ENCODE results near the gene IARS2. TPM values are rescaled to one million over a fixed set of nuclear protein-coding genes. Genes with fewer than 3 reads are reported as not detected.
"Not testable (repeated sequence)": the region's sequence is repeated elsewhere in the genome, so short reads cannot be mapped to it uniquely, and the experiment has no call there.

Gene IARS2
- total and polyA plus RNA-seq, 9 donors = 35.3 to 52.9 (median 43.0) TPM

DNA sequence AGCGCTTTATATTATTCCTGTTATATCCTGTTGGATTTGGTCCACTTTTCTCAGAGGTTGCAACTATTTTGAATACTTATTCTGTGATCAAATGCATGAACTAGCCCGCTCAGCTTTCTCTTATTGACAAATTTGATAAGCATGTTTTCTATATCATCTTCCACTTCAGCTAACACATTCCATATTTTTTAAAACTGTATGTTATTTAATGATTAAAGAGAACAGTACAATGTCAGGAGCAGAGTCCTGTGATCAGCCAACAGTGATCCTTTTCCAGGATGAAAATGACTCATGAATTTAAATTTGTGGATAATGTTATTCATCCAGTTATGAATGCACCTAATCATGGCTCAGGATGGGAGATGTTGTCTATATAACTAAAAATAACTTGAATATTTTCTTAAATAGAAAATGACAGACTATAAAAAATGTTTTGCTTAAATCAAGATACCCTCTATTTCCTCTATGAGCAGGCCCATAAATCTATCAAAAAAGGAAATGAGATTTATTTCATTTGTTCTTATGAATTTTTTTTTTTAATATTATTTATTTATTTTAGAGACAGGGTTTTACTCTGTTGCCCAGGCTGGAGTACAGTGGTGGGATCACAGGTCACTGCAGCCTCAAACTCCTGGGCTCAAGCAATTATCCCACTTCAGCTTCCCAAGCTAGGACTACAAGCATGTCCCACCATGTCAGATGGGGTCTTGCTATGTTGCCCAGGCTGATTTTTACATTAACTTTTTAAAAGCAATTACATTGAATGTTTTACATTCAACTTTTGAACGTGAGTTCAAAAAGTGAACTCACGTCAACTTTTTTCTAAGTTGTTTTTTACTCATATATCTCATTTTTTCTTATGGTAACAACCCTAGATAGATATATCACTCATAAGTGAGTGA lies 16.8 kb upstream of the IARS2 start:
- TF ChIP-seq, protein P1, sequence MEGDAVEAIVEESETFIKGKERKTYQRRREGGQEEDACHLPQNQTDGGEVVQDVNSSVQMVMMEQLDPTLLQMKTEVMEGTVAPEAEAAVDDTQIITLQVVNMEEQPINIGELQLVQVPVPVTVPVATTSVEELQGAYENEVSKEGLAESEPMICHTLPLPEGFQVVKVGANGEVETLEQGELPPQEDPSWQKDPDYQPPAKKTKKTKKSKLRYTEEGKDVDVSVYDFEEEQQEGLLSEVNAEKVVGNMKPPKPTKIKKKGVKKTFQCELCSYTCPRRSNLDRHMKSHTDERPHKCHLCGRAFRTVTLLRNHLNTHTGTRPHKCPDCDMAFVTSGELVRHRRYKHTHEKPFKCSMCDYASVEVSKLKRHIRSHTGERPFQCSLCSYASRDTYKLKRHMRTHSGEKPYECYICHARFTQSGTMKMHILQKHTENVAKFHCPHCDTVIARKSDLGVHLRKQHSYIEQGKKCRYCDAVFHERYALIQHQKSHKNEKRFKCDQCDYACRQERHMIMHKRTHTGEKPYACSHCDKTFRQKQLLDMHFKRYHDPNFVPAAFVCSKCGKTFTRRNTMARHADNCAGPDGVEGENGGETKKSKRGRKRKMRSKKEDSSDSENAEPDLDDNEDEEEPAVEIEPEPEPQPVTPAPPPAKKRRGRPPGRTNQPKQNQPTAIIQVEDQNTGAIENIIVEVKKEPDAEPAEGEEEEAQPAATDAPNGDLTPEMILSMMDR (IDR thresholded peaks at IDR 0.05) = no peak
- no peak for TF ChIP-seq EP300 (IDR thresholded peaks at IDR 0.05)
- no peak for TF ChIP-seq POLR2A (IDR thresholded peaks at IDR 0.05)
- no peak overlapping the region for H3K27ac ChIP-seq
- intact Hi-C loops (cut with DNase I) = no loop called here
- 90 to 91% (median 91%) methylated on average over 4 of the region's 4 CpGs for WGBS, 3 donors
- H3K36me3 ChIP-seq = no peaks in the 10 kb centered on the region
- H3K27me3 ChIP-seq = no peaks in the 10 kb centered on the region
- no peaks in the 10 kb centered on the region for H3K4me1 ChIP-seq (ENCODE audit: insufficient read depth)
- no peaks in the 10 kb centered on the region for H3K9me3 ChIP-seq
- DNase-seq = no peak
- H3K4me3 ChIP-seq = no peak overlapping the region

DNA sequence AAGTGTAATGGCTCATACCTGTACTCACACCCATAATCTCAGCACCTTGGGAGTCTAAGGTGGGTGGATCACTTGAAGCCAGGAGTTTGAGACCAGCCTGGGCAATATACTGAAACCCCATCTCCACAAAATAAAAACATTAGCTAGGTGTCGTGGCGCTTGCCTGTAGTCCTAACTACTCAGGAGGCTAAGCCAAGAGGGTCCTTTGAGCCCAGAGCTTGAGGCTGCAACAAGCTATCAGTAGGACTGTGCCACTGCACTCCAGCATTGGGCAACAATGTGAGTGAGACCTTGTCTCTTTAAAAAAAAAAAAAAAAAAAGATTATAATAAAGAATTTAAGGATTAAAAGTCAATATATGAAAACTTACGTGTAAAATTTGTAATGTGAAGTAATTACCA lies 16.0 kb upstream of the IARS2 start:
- H3K4me1 ChIP-seq (ENCODE audit: insufficient read depth) = no peaks in the 10 kb centered on the region
- no peak overlapping the region for H3K27ac ChIP-seq
- no peaks in the 10 kb centered on the region for H3K27me3 ChIP-seq
- H3K36me3 ChIP-seq = no peaks in the 10 kb centered on the region
- DNase-seq = no peak
- TF ChIP-seq, protein P1 (IDR thresholded peaks at IDR 0.05) = no peak
- TF ChIP-seq EP300 (IDR thresholded peaks at IDR 0.05) = no peak
- TF ChIP-seq POLR2A (IDR thresholded peaks at IDR 0.05) = no peak
- H3K4me3 ChIP-seq = no peak overlapping the region
- WGBS, 3 donors = 96 to 99% (median 99%) methylated on average over 3 of the region's 3 CpGs
- intact Hi-C loops (cut with DNase I) = no loop called here
- no peaks in the 10 kb centered on the region for H3K9me3 ChIP-seq

DNA sequence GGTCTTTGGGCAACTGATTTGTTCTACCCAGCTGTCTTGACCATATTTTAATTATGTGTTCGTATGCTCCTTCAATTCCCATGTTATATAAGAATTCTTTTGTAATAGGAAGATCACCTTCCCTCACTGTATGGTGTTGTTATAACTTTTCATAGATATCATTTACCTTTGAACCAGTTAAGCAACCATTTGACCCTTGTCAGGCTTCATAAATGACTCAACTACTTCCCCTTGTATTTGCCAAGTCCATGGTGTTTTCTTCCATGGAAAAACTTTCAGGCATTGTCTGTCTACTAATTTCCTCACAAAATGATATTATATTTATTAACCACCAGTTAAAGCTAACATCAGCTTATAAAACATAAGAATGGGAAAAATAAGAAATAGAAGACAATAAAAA lies 9.5 kb upstream of the IARS2 start:
- Histone ChIP-seq H3K36me3 (no peaks in the 10 kb centered on the region), H3K9me3 (no peaks in the 10 kb centered on the region), H3K4me1 (ENCODE audit: insufficient read depth) (peaks cover 2% of the 10 kb centered on the region), H3K27ac (no peak overlapping the region), H3K4me3 (no peak overlapping the region), H3K27me3 (no peaks in the 10 kb centered on the region)
- no peak for DNase-seq
- WGBS, 3 donors = 94 to 100% (median 96%) methylated on average over 1 of the region's 1 CpG
- TF ChIP-seq EP300 (IDR thresholded peaks at IDR 0.05) (no peak), POLR2A (IDR thresholded peaks at IDR 0.05) (no peak)
- TF ChIP-seq, protein P1 (IDR thresholded peaks at IDR 0.05) = no peak
- intact Hi-C loops (cut with DNase I) = no loop called here

DNA sequence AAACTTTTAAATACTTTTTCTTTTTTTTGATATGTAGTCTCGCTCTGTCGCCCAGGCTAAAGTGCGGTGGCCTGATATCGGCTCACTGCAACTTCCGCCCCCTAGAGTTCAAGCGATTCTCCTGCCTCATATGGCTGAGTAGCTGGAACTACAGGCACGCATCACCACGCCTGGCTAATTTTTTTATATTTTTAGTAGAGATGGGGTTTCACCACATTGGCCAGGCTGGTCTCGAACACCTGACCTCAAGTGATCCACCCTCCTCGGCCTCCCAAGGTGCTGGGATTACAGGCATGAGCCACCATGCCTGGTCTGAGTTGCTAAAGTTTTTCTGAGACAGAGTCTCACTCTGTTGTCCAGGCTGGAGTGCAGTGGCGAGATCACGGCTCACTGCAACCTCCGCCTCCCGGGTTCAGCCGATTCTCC lies 7.7 kb upstream of the IARS2 start:
- H3K36me3 ChIP-seq; H3K4me1 ChIP-seq (ENCODE audit: insufficient read depth); intact Hi-C loops (cut with DNase I); H3K27ac ChIP-seq; H3K27me3 ChIP-seq; DNase-seq; H3K4me3 ChIP-seq; H3K9me3 ChIP-seq: not testable (repeated sequence)
- WGBS, 3 donors = 90 to 93% (median 92%) methylated on average over 15 of the region's 15 CpGs
